ENCODE results near the gene TMEM132C.

TMEM132C gene

DNA sequence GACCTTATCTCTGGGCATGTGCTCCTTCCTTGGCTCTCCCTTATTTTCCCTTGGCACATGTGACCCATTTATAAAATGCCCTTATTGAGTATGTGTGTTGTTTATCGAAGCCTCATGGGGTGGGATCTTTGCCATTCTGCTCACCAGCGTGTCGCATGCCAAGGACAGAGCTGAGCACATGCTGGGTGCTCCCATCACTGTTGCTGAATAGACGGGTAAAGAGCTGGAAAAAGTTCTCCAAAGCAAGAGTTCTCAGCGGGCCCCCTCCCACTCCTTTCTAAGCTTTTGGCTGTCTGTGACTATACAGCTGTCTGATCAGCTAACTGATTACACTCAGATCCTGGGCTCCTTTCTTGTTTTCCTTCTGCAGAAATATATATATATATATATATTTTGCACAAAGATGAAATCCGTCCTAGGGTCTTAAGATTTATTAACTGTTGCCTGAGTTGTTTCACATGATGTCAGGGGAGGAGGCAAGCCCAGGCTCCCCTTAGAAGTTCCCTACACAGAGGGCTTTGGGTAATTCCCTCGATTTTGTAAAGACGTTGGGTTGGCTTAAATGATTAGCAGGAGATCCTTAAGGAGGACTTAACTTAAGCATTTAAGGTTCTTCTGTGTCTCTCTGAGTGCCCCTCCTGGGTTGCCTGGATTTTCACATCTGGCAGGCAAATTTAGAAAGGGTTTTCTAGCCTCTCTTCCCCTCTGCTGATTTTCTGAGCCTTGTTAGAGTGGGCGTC lies 71.6 kb downstream of the TMEM132C start:
- Mint-ChIP-seq H3K36me3 (ENCODE audit: low read depth) (no peaks in the 10 kb centered on the region), H3K4me1 (ENCODE audit: low read depth) (no peaks in the 10 kb centered on the region), H3K9me3 (no peaks in the 10 kb centered on the region), H3K27me3 (peaks cover 4% of the 10 kb centered on the region), H3K4me3 (no peak overlapping the region), H3K27ac (no peak overlapping the region)
- intact Hi-C loops (cut with micrococcal nuclease): no loop called here

DNA sequence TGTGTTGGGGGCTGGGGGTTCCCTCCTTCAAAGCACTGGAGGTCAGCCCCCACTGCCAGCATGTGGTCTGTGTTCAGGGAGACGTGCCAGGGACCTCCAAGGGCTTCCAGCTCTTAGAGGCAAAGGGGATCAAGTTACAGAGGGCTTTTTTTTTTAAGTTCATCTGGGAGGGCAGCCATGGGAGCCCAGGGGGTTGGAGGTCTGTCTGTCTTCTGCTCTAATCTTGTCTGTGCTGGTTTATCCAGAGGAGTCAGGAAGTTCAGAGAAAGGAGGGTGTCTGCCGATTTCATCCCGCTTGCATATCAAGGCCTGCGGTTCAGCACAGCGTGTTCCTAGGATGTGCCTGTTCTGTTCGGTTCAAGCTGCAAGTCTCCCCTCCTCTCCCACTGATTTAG lies 72.2 kb downstream of the TMEM132C start:
- Mint-ChIP-seq H3K4me1 (ENCODE audit: low read depth) (no peaks in the 10 kb centered on the region), H3K9me3 (no peaks in the 10 kb centered on the region), H3K27me3 (peaks cover 4% of the 10 kb centered on the region), H3K27ac (no peak overlapping the region), H3K4me3 (no peak overlapping the region), H3K36me3 (ENCODE audit: low read depth) (no peaks in the 10 kb centered on the region)
- intact Hi-C loops (cut with micrococcal nuclease): no loop called here

DNA sequence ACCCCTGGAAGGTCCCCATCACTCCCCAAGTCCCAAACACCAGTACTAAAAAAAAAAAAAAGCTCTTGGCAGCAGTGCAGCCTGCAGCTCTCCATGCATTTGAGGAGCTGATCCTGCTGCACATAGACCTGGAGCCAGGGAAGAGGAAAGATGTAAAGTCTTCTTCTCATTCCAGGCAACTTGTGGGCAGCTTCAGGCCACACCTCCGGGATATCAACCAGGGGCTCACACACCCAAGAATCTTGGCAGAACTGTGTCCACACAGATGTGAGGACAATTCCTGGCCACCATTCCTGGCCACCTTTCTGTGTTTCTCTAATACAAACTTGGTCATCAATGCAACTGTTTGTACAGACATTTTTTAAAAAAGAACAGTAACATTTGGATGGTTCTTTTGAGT lies 72.7 kb downstream of the TMEM132C start:
- Mint-ChIP-seq H3K4me1 (ENCODE audit: low read depth) (no peaks in the 10 kb centered on the region), H3K27ac (no peak overlapping the region), H3K4me3 (no peak overlapping the region), H3K9me3 (peaks cover 2% of the 10 kb centered on the region), H3K27me3 (peaks cover 4% of the 10 kb centered on the region), H3K36me3 (ENCODE audit: low read depth) (no peaks in the 10 kb centered on the region)
- intact Hi-C loops (cut with micrococcal nuclease): no loop called here

DNA sequence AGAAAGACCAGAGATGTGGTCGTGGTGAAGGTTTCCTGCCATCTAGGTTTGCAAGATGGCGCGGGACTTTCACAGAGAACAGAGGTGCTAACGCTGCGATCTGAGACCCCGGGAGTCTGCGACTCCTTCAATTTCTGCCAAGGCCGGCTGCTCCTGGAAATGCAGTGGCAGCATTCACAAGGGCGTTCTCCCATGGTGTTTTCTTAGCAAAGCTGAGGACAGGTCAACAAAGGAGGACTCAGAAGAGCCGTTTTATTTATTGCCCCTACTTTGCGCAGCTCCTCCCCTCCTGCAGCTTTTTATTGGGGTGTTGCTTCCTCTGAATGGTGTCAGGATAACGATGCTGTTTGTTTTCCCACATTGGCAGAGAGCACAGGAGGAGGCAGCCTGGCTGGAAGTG lies 86.3 kb downstream of the TMEM132C start:
- intact Hi-C loops (cut with micrococcal nuclease): no loop called here
- H3K27me3 Mint-ChIP-seq: peaks cover 2% of the 10 kb centered on the region
- H3K9me3 Mint-ChIP-seq: peaks cover 36% of the 10 kb centered on the region
- no peaks in the 10 kb centered on the region for H3K4me1 Mint-ChIP-seq (ENCODE audit: low read depth)
- no peak overlapping the region for H3K27ac Mint-ChIP-seq
- H3K4me3 Mint-ChIP-seq: no peak overlapping the region
- no peaks in the 10 kb centered on the region for H3K36me3 Mint-ChIP-seq (ENCODE audit: low read depth)

DNA sequence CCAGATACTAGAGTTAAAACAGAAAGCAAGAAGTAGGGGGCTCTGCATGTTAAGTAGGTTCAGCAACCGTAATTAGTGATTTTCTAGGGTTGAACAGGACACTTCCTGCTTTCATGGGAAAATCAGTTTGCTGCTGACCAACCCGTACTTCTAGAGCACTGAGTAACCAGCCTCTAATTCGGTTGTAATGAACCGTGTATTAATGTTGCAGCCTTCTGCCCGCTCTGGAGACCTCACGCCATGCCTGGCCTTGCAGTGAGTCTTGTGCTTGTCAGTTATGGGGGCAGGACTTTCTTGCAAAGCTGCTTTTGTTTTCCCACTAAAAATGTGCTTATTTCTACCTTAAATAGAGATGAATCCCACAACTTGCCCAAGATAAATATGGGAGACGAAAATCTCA lies 89.6 kb downstream of the TMEM132C start:
- no peaks in the 10 kb centered on the region for H3K36me3 Mint-ChIP-seq (ENCODE audit: low read depth)
- no peak overlapping the region for H3K4me3 Mint-ChIP-seq
- intact Hi-C loops (cut with micrococcal nuclease): no loop called here
- H3K4me1 Mint-ChIP-seq (ENCODE audit: low read depth): no peaks in the 10 kb centered on the region
- no peak overlapping the region for H3K27ac Mint-ChIP-seq
- peaks cover 15% of the 10 kb centered on the region for H3K9me3 Mint-ChIP-seq
- peaks cover 2% of the 10 kb centered on the region for H3K27me3 Mint-ChIP-seq

DNA sequence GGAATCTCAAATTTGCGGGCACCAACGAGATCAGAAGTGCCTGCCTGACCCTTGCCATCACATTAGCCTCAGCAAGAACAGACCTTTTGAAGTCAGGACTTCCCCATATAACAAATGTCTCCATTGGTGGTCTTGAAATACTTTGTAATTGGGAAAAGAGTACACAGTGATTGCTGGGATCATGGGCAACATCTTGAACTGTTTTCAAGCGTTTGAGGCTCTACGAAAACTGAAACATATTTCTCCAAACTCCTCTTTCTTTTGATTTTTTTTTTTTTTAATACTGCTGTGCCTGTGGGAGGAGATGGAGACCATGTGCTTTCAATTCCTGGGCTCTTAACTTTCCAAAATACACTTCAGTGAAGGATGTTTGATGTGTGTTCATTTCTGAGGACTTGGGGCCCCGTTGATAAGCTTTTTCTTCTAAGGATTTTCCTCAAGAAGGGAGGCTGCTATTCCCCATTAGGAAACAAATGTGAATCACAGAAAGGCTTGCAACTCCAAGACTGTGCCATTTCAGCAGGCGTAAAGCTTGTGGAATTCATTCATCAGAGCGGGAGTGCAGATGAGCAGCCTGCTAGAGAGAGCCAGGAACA lies 94.5 kb downstream of the TMEM132C start:
- Mint-ChIP-seq H3K27me3 (peaks cover 18% of the 10 kb centered on the region), H3K36me3 (ENCODE audit: low read depth) (no peaks in the 10 kb centered on the region), H3K9me3 (no peaks in the 10 kb centered on the region), H3K4me1 (ENCODE audit: low read depth) (no peaks in the 10 kb centered on the region), H3K27ac (no peak overlapping the region), H3K4me3 (no peak overlapping the region)
- intact Hi-C loops (cut with micrococcal nuclease): no loop called here

DNA sequence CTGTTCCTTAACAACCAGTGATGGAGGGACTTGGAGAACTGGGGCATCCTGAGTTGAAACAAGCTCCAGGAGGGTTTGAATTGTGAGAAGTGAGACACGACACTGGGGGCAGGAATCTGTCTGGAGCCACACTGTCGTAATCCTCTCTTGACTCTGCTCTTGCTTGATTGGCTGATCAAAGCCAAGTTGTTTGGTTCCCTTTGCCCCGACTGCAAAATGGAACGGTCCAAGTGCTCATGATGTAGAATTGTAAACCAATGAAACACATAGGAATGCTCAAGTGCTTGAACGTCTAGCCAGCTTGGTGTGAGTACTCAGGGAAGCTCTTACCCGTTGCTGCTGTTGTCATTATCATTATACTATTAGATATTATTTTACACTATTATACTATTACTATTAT lies 98.1 kb downstream of the TMEM132C start:
- Mint-ChIP-seq H3K27ac (no peak overlapping the region), H3K9me3 (no peaks in the 10 kb centered on the region), H3K36me3 (ENCODE audit: low read depth) (no peaks in the 10 kb centered on the region), H3K4me3 (no peak overlapping the region), H3K27me3 (peaks cover 23% of the 10 kb centered on the region), H3K4me1 (ENCODE audit: low read depth) (no peaks in the 10 kb centered on the region)
- intact Hi-C loops (cut with micrococcal nuclease): no loop called here

DNA sequence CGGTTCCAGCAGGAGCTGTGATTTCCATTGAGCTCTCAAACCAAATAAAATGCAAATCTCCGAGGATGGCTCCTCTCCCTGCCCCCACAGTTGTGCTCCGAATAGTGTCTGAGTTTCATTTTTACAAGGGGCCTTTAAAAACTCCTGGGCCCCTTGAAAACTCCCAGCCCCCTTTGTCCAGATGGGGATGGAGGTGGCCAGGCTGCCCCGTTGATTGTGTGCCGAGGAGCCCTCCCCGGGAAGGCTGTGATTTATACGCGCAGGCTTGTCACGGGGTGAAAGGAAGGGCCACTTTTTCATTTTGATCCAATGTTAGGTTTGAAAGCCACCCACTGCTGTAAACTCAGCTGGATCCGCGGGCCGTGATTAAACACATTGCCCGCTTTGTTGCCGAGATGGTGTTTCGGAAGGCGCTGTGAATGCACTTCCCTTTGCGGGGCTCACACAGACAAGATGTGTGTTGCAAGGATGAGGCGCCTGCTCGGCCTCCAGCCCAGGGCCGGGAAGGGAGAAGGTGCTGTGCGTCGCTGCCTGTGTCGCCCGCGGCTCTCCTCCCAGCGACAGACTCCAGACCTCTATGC lies 98.8 kb downstream of the TMEM132C start:
- H3K36me3 Mint-ChIP-seq (ENCODE audit: low read depth): no peaks in the 10 kb centered on the region
- H3K27me3 Mint-ChIP-seq: peaks cover 23% of the 10 kb centered on the region
- H3K9me3 Mint-ChIP-seq: no peaks in the 10 kb centered on the region
- intact Hi-C loops (cut with micrococcal nuclease): no loop called here
- H3K27ac Mint-ChIP-seq: no peak overlapping the region
- no peaks in the 10 kb centered on the region for H3K4me1 Mint-ChIP-seq (ENCODE audit: low read depth)
- no peak overlapping the region for H3K4me3 Mint-ChIP-seq

DNA sequence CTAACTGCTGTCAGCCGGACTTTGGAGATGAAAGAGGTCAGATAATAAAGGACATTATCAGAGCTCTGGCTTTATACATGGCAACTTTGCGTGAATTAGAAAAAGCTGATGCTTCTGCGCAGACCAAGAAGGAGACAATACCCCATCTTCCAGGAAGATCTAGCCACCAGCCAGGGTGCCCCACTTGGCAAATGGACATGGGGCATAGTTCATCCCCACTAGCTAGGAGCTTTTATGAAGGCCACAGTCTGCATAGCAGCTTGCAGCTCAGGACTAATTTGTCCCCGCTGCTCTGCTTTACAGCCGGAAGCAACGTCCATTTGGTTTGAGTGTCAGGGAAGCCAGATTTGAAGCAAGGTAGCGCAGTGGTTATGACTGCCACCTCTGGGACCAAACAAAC lies 101.0 kb downstream of the TMEM132C start:
- H3K4me3 Mint-ChIP-seq: no peak overlapping the region
- peaks cover 23% of the 10 kb centered on the region for H3K27me3 Mint-ChIP-seq
- intact Hi-C loops (cut with micrococcal nuclease): no loop called here
- no peaks in the 10 kb centered on the region for H3K36me3 Mint-ChIP-seq (ENCODE audit: low read depth)
- H3K9me3 Mint-ChIP-seq: no peaks in the 10 kb centered on the region
- no peak overlapping the region for H3K27ac Mint-ChIP-seq
- no peaks in the 10 kb centered on the region for H3K4me1 Mint-ChIP-seq (ENCODE audit: low read depth)

DNA sequence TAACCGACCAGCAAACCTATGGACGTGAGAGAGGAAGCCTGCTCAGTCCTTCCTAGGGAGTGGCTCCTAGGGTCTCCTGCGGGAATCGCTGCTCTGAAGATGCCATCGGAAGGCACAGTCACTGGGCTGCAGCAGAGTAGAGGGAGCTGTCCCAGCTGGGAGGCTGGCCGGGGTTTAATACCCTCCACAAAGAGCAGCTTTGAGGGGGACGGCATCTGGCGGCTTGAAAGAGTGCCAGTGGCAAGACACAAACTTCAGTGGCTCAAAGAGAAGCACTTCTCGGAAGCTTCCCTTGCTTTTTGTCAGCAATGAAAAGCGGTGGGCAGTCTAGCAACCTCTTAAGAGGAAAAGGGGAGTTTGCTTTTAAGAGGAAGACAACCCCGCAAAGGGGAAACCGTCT lies 114.6 kb downstream of the TMEM132C start:
- H3K27ac Mint-ChIP-seq: no peak overlapping the region
- no peaks in the 10 kb centered on the region for H3K9me3 Mint-ChIP-seq
- no peak overlapping the region for H3K4me3 Mint-ChIP-seq
- no peaks in the 10 kb centered on the region for H3K4me1 Mint-ChIP-seq (ENCODE audit: low read depth)
- H3K36me3 Mint-ChIP-seq (ENCODE audit: low read depth): no peaks in the 10 kb centered on the region
- intact Hi-C loops (cut with micrococcal nuclease): no loop called here
- H3K27me3 Mint-ChIP-seq: peaks cover 9% of the 10 kb centered on the region

DNA sequence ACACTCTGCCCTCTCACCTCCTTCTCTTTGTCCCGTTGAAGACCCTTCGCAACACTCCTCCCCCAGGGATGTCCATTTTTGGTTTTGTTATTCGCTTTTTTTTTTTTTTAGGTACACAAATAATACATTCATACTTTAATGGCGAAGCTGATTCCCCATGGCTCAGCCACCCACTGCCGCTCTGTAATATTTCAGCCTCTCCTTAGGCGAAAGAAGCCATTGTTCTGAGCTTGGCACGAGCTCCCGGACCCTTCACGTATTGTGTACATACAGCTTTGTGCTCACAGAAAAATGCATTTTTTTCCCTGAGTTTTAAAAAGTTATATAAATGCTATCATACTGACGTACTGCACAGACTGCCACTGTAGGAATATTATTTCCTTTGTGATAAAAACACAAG lies 115.0 kb downstream of the TMEM132C start:
- no peak overlapping the region for H3K4me3 Mint-ChIP-seq
- peaks cover 9% of the 10 kb centered on the region for H3K27me3 Mint-ChIP-seq
- intact Hi-C loops (cut with micrococcal nuclease): no loop called here

DNA sequence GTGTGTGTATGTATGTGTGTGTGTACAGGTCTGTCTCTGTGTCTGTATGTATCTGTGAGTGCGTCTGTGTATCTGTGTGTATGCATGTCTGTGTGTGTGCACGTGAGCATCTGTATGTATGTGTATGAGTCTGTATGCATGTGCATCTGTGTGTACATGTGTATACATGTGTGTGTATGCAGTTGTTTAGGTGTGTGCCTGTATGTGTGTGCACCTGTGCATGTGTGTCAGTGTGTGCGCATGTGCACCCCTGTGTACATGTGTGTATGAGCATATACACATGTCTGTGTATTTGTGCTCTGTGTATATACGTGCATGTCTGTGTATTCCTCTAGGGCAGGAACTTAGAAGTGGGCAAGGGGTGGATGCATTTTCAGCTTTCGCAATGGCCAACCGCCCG lies 116.0 kb downstream of the TMEM132C start:
- Mint-ChIP-seq H3K27me3 (peaks cover 9% of the 10 kb centered on the region), H3K4me3 (no peak overlapping the region), H3K36me3 (ENCODE audit: low read depth) (no peaks in the 10 kb centered on the region), H3K9me3 (no peaks in the 10 kb centered on the region), H3K27ac (no peak overlapping the region), H3K4me1 (ENCODE audit: low read depth) (no peaks in the 10 kb centered on the region)
- intact Hi-C loops (cut with micrococcal nuclease): no loop called here

More for the DNA sequence above, 115.0 kb downstream of the TMEM132C start:
- Mint-ChIP-seq H3K36me3 (ENCODE audit: low read depth) (no peaks in the 10 kb centered on the region), H3K4me1 (ENCODE audit: low read depth) (no peaks in the 10 kb centered on the region), H3K27ac (no peak overlapping the region), H3K9me3 (no peaks in the 10 kb centered on the region)

DNA sequence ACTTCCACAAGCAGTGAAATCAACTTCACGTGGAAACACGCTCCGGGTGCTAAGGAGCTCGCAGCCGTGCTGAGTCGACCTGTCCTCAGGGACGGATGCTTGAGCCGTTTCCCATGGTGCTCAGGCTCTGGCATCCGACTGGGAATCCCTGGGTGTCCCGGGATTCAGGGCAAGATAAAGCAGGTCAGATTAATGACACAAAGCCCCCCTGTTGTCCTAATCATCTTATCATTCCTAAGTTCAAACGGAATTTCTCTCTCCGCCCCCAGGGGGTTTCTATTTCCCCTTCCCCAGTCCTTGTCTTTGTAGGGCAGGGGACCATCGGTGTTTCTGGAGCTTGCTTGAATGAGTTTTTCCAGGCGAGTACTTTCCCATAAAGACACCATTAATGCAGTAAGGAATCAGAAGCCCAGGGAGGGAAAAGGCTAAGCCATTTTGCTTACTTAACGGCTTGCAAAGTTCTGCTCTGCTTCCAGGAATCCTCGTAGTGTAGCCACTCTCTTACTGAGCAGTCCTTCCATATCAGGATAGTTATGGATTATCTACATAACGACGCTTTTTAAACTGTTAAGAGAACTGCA lies 116.5 kb downstream of the TMEM132C start:
- no peaks in the 10 kb centered on the region for H3K36me3 Mint-ChIP-seq (ENCODE audit: low read depth)
- H3K4me3 Mint-ChIP-seq: no peak overlapping the region
- no peaks in the 10 kb centered on the region for H3K4me1 Mint-ChIP-seq (ENCODE audit: low read depth)
- H3K9me3 Mint-ChIP-seq: no peaks in the 10 kb centered on the region
- H3K27me3 Mint-ChIP-seq: peaks cover 9% of the 10 kb centered on the region
- intact Hi-C loops (cut with micrococcal nuclease): no loop called here
- H3K27ac Mint-ChIP-seq: no peak overlapping the region

DNA sequence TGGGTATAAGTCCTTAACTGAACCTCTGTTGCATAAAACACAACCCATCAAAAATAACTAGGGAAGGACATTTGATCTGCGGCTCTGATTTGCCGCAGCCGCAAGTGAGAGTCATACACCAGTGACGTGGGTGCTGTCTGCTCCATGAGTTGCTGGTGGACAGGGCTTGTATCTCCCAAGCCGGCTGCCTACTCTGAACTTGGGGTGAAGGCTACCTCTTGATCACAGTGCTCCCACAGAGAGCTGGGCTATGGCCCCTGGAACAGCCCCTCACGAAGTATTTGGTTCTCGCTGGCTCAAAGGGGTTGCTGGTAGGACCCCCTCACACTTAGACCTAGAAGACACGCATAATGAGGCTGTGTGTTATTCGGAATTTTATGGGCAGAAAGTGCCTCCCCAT lies 118.8 kb downstream of the TMEM132C start:
- Mint-ChIP-seq H3K4me1 (ENCODE audit: low read depth) (no peaks in the 10 kb centered on the region), H3K27ac (no peak overlapping the region), H3K27me3 (peaks cover 9% of the 10 kb centered on the region), H3K36me3 (ENCODE audit: low read depth) (no peaks in the 10 kb centered on the region), H3K4me3 (no peak overlapping the region), H3K9me3 (no peaks in the 10 kb centered on the region)
- intact Hi-C loops (cut with micrococcal nuclease): no loop called here

Data from dendritic cell treated with granulocyte-macrophage colony-stimulating factor and Interleukin-4, amounts not matched to agents 40 ng/mL and 50 ng/mL, for 4 days (primary cell).